ENCODE results near the gene PACS2. TPM values are rescaled to one million over a fixed set of nuclear protein-coding genes. Genes with fewer than 3 reads are reported as not detected.
"Not testable (repeated sequence)": the region's sequence is repeated elsewhere in the genome, so short reads cannot be mapped to it uniquely, and the experiment has no call there.

Gene PACS2
- total and polyA plus RNA-seq, 2 donors (not counting 3 experiments of a cell fraction or from before 2014, with no cell fraction given) = 52.7 to 86.3 TPM

GRCh38 chr14:105326891-105327694 is 12.5 kb downstream of the PACS2 start:
- no peaks in the 10 kb centered on the region for H4K20me1 ChIP-seq (replicated peaks; ENCODE audit: control insufficient read depth, extremely low read depth, insufficient read depth, low read length)
- POLR2A ChIA-PET = no interaction called here

DNA sequence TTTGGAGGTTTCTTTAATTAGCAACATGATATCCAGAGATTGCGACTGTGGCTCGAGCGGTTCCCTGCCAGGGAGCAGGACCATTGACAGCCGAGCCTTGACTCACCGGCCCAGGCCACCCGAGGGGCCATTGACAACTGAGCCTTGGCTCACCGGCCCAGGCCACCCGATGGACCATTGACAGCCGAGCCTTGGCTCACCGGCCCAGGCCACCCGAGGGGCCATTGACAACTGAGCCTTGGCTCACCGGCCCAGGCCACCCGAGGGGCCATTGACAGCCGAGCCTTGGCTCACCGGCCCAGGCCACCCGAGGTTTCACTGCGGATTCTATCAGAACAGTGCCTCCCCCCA is 13.1 kb downstream of the PACS2 start:
- H3K4me2 ChIP-seq (ENCODE audit: insufficient read depth, low read length); BruUV-seq (replicated peaks); H3K9me3 ChIP-seq (replicated peaks; ENCODE audit: control insufficient read depth, insufficient read depth, low read length); H3K27ac ChIP-seq (ENCODE audit: insufficient read depth, low read depth, low read length); H3K4me3 ChIP-seq (replicated peaks in 1 of 3; ENCODE audit: insufficient read depth in 1 of 3, low read depth in 1 of 3, low read length in 3 of 3); dilution Hi-C loops (cut with MboI; ENCODE audit: extremely low pct_ligation_motif_present, low sequenced_read_pairs); CTCF ChIA-PET; intact Hi-C loops (cut with micrococcal nuclease); H3K36me3 ChIP-seq (ENCODE audit: control insufficient read depth in 2 of 2, extremely low read depth in 1 of 2, insufficient read depth in 2 of 2, low read length in 2 of 2); H3K9me1 ChIP-seq (replicated peaks; ENCODE audit: control insufficient read depth, extremely low read depth, insufficient read depth, low read length); H3K9ac ChIP-seq (replicated peaks; ENCODE audit: extremely low read depth, insufficient read depth, low read length); DNase-seq (ENCODE audit: low read depth, low spot score); FAIRE-seq; H2AFZ ChIP-seq (ENCODE audit: low read depth, low read length); POLR2A ChIA-PET; H4K20me1 ChIP-seq (replicated peaks; ENCODE audit: control insufficient read depth, extremely low read depth, insufficient read depth, low read length); H3K27me3 ChIP-seq (ENCODE audit: control insufficient read depth in 2 of 2, insufficient read depth in 2 of 2, low read length in 2 of 2): not testable (repeated sequence)
- peaks cover 21% of the 10 kb centered on the region for H3K79me2 ChIP-seq (ENCODE audit: control insufficient read depth, insufficient read depth, low read length)
- H3K4me1 ChIP-seq (ENCODE audit: control insufficient read depth, extremely low read depth, insufficient read depth, low read length) = peaks cover 11% of the 10 kb centered on the region

More at GRCh38 chr14:105326891-105327694, 12.5 kb downstream of the PACS2 start:
- dilution Hi-C loops (cut with MboI; ENCODE audit: extremely low pct_ligation_motif_present, low sequenced_read_pairs) (no loop called here), intact Hi-C loops (cut with micrococcal nuclease) (no loop called here)
- H3K36me3 ChIP-seq (ENCODE audit: control insufficient read depth in 2 of 2, extremely low read depth in 1 of 2, insufficient read depth in 2 of 2, low read length in 2 of 2) = no peaks in the 10 kb centered on the region
- BruUV-seq (replicated peaks) = no TSS peak
- H3K4me2 ChIP-seq (ENCODE audit: insufficient read depth, low read length) = no peak overlapping the region
- no peak overlapping the region for H3K27ac ChIP-seq (ENCODE audit: insufficient read depth, low read depth, low read length)
- no peaks in the 10 kb centered on the region for H3K9me1 ChIP-seq (replicated peaks; ENCODE audit: control insufficient read depth, extremely low read depth, insufficient read depth, low read length)
- H2AFZ ChIP-seq (ENCODE audit: low read depth, low read length) = no peak overlapping the region
- CTCF ChIA-PET = no interaction called here
- no peaks in the 10 kb centered on the region for H3K9me3 ChIP-seq (replicated peaks; ENCODE audit: control insufficient read depth, insufficient read depth, low read length)
- no peaks in the 10 kb centered on the region for H3K27me3 ChIP-seq (ENCODE audit: control insufficient read depth in 2 of 2, insufficient read depth in 2 of 2, low read length in 2 of 2)
- H3K79me2 ChIP-seq (ENCODE audit: control insufficient read depth, insufficient read depth, low read length) = peaks cover 18% of the 10 kb centered on the region
- no peak for DNase-seq (ENCODE audit: low read depth, low spot score)
- no peak overlapping the region for H3K9ac ChIP-seq (replicated peaks; ENCODE audit: extremely low read depth, insufficient read depth, low read length)
- no peak for FAIRE-seq
- H3K4me3 ChIP-seq (replicated peaks in 1 of 3; ENCODE audit: insufficient read depth in 1 of 3, low read depth in 1 of 3, low read length in 3 of 3) = no peak overlapping the region
- H3K4me1 ChIP-seq (ENCODE audit: control insufficient read depth, extremely low read depth, insufficient read depth, low read length) = peaks cover 11% of the 10 kb centered on the region
- TF ChIP-seq JUN (IDR thresholded peaks at IDR 0.05; ENCODE audit: borderline replicate concordance, insufficient read depth, insufficient read length, low read depth) = no peak
- no peak for TF ChIP-seq CTCF (IDR thresholded peaks at IDR 0.05; ENCODE audit: extremely low read depth in 1 of 2, insufficient read depth in 1 of 2, low read depth in 1 of 2, low read length in 2 of 2)
- TF ChIP-seq EZH2 (IDR thresholded peaks at IDR 0.05; ENCODE audit: borderline replicate concordance, low read depth, low read length, severe bottlenecking) = no peak
- no peak for TF ChIP-seq FOS (IDR thresholded peaks at IDR 0.05; ENCODE audit: borderline replicate concordance, insufficient read depth, low read length)
- no peak for TF ChIP-seq GATA2 (IDR thresholded peaks at IDR 0.05; ENCODE audit: insufficient read depth, insufficient read length, low read depth, low read length)
- no peak for TF ChIP-seq MYC (IDR thresholded peaks at IDR 0.05; ENCODE audit: low read depth, low read length)
- TF ChIP-seq, protein P1, sequence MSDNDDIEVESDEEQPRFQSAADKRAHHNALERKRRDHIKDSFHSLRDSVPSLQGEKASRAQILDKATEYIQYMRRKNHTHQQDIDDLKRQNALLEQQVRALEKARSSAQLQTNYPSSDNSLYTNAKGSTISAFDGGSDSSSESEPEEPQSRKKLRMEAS (IDR thresholded peaks at IDR 0.05; ENCODE audit: insufficient read depth, insufficient read length) = no peak
- no peak for TF ChIP-seq POLR2A (IDR thresholded peaks at IDR 0.05; ENCODE audit: low read depth, low read length)
- TF ChIP-seq POLR2AphosphoS5 (IDR thresholded peaks at IDR 0.05; ENCODE audit: insufficient read depth, low read depth, low read length) = no peak
